Adipocyte (in vitro differentiated cells): ENCODE results near the gene R3HDM1.
"Not testable (repeated sequence)": the region's sequence is repeated elsewhere in the genome, so short reads cannot be mapped to it uniquely, and the experiment has no call there.

ENCODE experiments used
- DNase-seq: peaks from one replicate; pipeline ENCODE4 v3.0.0-alpha.2; 2015; ENCODE audit warnings: low read depth
- H3K27me3 ChIP-seq: replicated peaks from 2 replicates; pipeline ENCODE4 v1.7.0; 2013; ENCODE audit warnings: mild to moderate bottlenecking, low read length, moderate library complexity; ENCODE audit not compliant: control insufficient read depth, insufficient read depth
- H3K36me3 ChIP-seq: 2 replicates; pipeline ENCODE4 v1.7.0; 2013; ENCODE audit warnings: low read length, mild to moderate bottlenecking, moderate library complexity; ENCODE audit not compliant: control insufficient read depth, insufficient read depth, severe bottlenecking
- H3K4me1 ChIP-seq: 2 replicates; pipeline ENCODE4 v1.7.0; 2013; ENCODE audit warnings: mild to moderate bottlenecking, low read length, moderate library complexity; ENCODE audit not compliant: control insufficient read depth, insufficient read depth
- H3K4me3 ChIP-seq: 2 replicates; pipeline ENCODE4 v1.7.0; 2013; ENCODE audit warnings: mild to moderate bottlenecking, low read length, moderate library complexity
- H3K9ac ChIP-seq: 2 replicates; pipeline ENCODE4 v1.7.0; 2013; ENCODE audit warnings: mild to moderate bottlenecking, low read length, moderate library complexity
- H3K9me3 ChIP-seq: 2 replicates; pipeline ENCODE4 v1.7.0; 2013; ENCODE audit warnings: mild to moderate bottlenecking, low read length, moderate library complexity; ENCODE audit not compliant: control insufficient read depth

The R3HDM1 gene

GRCh38 chr2:135641156-135642068, 110.1 kb downstream of the R3HDM1 start:
- no peak overlapping the region for H3K9ac ChIP-seq
- no peaks in the 10 kb centered on the region for H3K27me3 ChIP-seq
- H3K4me3 ChIP-seq, result no peak overlapping the region
- DNase-seq, result no peak
- H3K36me3 ChIP-seq, result peaks cover 27% of the 10 kb centered on the region
- H3K4me1 ChIP-seq, result peaks cover 6% of the 10 kb centered on the region
- no peaks in the 10 kb centered on the region for H3K9me3 ChIP-seq

GRCh38 chr2:135647836-135648579, 116.7 kb downstream of the R3HDM1 start:
- Histone ChIP-seq H3K4me1 (no peaks in the 10 kb centered on the region), H3K36me3 (peaks cover 21% of the 10 kb centered on the region), H3K27me3 (no peaks in the 10 kb centered on the region), H3K9ac (no peak overlapping the region), H3K4me3 (no peak overlapping the region), H3K9me3 (no peaks in the 10 kb centered on the region)
- no peak for DNase-seq

GRCh38 chr2:135650721-135651120, 119.4 kb downstream of the R3HDM1 start:
- DNase-seq, result no peak
- Histone ChIP-seq H3K36me3 (peaks cover 18% of the 10 kb centered on the region), H3K9me3 (no peaks in the 10 kb centered on the region)

GRCh38 chr2:135651717-135652116, 120.4 kb downstream of the R3HDM1 start:
- no peak for DNase-seq
- no peaks in the 10 kb centered on the region for H3K9me3 ChIP-seq
- H3K9ac ChIP-seq, result no peak overlapping the region
- H3K27me3 ChIP-seq, result no peaks in the 10 kb centered on the region
- H3K4me3 ChIP-seq, result no peak overlapping the region
- peaks cover 18% of the 10 kb centered on the region for H3K36me3 ChIP-seq
- no peaks in the 10 kb centered on the region for H3K4me1 ChIP-seq

More at GRCh38 chr2:135650721-135651120, 119.4 kb downstream of the R3HDM1 start:
- Histone ChIP-seq H3K9ac (no peak overlapping the region), H3K27me3 (no peaks in the 10 kb centered on the region), H3K4me3 (no peak overlapping the region), H3K4me1 (no peaks in the 10 kb centered on the region)

GRCh38 chr2:135654239-135654638, 123.0 kb downstream of the R3HDM1 start:
- H3K9me3 ChIP-seq, H3K27me3 ChIP-seq, H3K4me3 ChIP-seq, DNase-seq, H3K9ac ChIP-seq, H3K4me1 ChIP-seq: not testable (repeated sequence)
- peaks cover 26% of the 10 kb centered on the region for H3K36me3 ChIP-seq

GRCh38 chr2:135657806-135658582, 126.7 kb downstream of the R3HDM1 start:
- H3K36me3 ChIP-seq, result peaks cover 34% of the 10 kb centered on the region
- no peaks in the 10 kb centered on the region for H3K9me3 ChIP-seq
- no peaks in the 10 kb centered on the region for H3K27me3 ChIP-seq
- H3K4me3 ChIP-seq, result no peak overlapping the region
- no peaks in the 10 kb centered on the region for H3K4me1 ChIP-seq
- no peak overlapping the region for H3K9ac ChIP-seq
- DNase-seq, result no peak

GRCh38 chr2:135662088-135662487, 130.8 kb downstream of the R3HDM1 start:
- no peak overlapping the region for H3K4me3 ChIP-seq
- H3K27me3 ChIP-seq, result no peaks in the 10 kb centered on the region
- H3K9me3 ChIP-seq, result no peaks in the 10 kb centered on the region
- no peak for DNase-seq
- H3K36me3 ChIP-seq, result peaks cover 36% of the 10 kb centered on the region
- peaks cover 15% of the 10 kb centered on the region for H3K4me1 ChIP-seq
- no peak overlapping the region for H3K9ac ChIP-seq

- peaks cover 28% of the 10 kb centered on the region for H3K36me3 ChIP-seq
- H3K27me3 ChIP-seq, result no peaks in the 10 kb centered on the region
Observed at GRCh38 chr2:135663148-135663700, 131.9 kb downstream of the R3HDM1 start.

GRCh38 chr2:135664623-135665068, 133.4 kb downstream of the R3HDM1 start:
- Histone ChIP-seq H3K4me3 (no peak overlapping the region), H3K36me3 (peaks cover 22% of the 10 kb centered on the region), H3K9ac (no peak overlapping the region)

More at GRCh38 chr2:135663148-135663700, 131.9 kb downstream of the R3HDM1 start:
- no peaks in the 10 kb centered on the region for H3K9me3 ChIP-seq
- no peak overlapping the region for H3K4me3 ChIP-seq
- H3K9ac ChIP-seq, result no peak overlapping the region
- H3K4me1 ChIP-seq, result peaks cover 18% of the 10 kb centered on the region
- DNase-seq, result no peak

GRCh38 chr2:135667045-135667444, 135.8 kb downstream of the R3HDM1 start:
- Histone ChIP-seq H3K9me3 (no peaks in the 10 kb centered on the region), H3K36me3 (peaks cover 17% of the 10 kb centered on the region), H3K9ac (no peak overlapping the region), H3K4me1 (peaks cover 18% of the 10 kb centered on the region), H3K27me3 (no peaks in the 10 kb centered on the region), H3K4me3 (no peak overlapping the region)
- DNase-seq, result peak; percentile 23

More at GRCh38 chr2:135664623-135665068, 133.4 kb downstream of the R3HDM1 start:
- no peaks in the 10 kb centered on the region for H3K9me3 ChIP-seq
- peak; percentile 18 for DNase-seq
- H3K27me3 ChIP-seq, result no peaks in the 10 kb centered on the region
- peaks cover 18% of the 10 kb centered on the region for H3K4me1 ChIP-seq
